ENCODE results near the gene PER1. TPM values are rescaled to one million over a fixed set of nuclear protein-coding genes. Genes with fewer than 3 reads are reported as not detected.

Gene PER1
- total RNA-seq, 1 donor from 2014 or later = 64.6 TPM

- H3K4me3 Mint-ChIP-seq (ENCODE audit: unreplicated experiment) = no peak overlapping the region
- no peak for TF ChIP-seq CTCF (IDR thresholded peaks at IDR 0.05; ENCODE audit: partially characterized antibody, unreplicated experiment)
- peak; percentile 94 for DNase-seq
- peaks cover 20% of the 10 kb centered on the region for H3K4me1 Mint-ChIP-seq (ENCODE audit: low read depth, unreplicated experiment)
- H3K27me3 Mint-ChIP-seq (ENCODE audit: unreplicated experiment) = peaks cover 12% of the 10 kb centered on the region
- H3K36me3 Mint-ChIP-seq (ENCODE audit: unreplicated experiment) = no peaks in the 10 kb centered on the region
- peaks cover 17% of the 10 kb centered on the region for H3K9me3 Mint-ChIP-seq (ENCODE audit: unreplicated experiment)
- H3K27ac Mint-ChIP-seq (ENCODE audit: unreplicated experiment) = peak overlapping the region; percentile 99
Observed at GRCh38 chr17:8153957-8154607, 1.9 kb upstream of the PER1 start.

DNA sequence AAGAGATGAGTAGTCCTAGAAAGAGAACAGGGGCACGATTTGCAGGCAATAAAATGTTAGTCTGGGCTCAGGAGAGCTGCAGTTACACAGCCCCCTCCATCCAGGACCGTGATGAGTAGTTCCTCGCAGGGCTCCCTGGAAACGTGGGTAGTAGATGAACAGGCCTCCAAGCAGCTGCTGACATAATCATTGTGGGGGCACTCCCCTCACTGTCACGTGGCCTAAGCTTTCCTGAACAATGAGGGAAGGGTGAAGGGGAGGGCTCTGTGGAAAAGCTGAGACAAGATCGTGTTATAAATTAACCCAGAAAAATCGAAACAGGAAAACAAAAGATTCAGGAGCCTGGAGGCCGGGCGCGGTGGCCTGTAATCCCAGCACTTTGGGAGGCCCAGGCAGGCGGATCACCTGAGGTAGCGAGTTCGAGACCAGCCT lies 1.3 kb upstream of the PER1 start:
- Mint-ChIP-seq H3K4me1 (ENCODE audit: low read depth, unreplicated experiment) (peaks cover 20% of the 10 kb centered on the region), H3K27ac (ENCODE audit: unreplicated experiment) (peak overlapping the region; percentile 99)
- DNase-seq = peak; percentile 43

DNA sequence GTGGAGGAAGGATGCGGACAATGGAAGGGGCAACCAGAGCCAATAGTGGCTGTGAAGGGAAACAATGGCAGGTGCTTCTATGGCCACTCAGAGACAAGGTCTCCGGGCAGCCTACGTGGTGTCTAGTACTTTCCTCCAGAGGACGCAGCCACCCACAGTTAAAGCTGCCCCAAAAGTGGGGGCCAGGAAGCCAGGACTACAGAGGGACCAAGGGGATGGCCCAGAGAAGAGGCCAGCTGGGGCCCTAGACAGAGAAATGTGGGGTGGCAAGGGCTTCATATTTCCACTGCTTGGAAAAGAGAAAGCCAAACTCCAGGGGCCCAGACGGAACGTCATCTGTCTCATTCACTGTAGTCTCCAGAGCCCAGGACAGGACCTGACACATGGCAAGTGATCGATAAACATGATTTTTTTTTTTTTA lies 837 bp upstream of the PER1 start:
- H3K9me3 Mint-ChIP-seq (ENCODE audit: unreplicated experiment) = peaks cover 17% of the 10 kb centered on the region
- H3K4me1 Mint-ChIP-seq (ENCODE audit: low read depth, unreplicated experiment) = peaks cover 20% of the 10 kb centered on the region
- H3K27me3 Mint-ChIP-seq (ENCODE audit: unreplicated experiment) = peaks cover 12% of the 10 kb centered on the region
- DNase-seq = peak; percentile 41
- peak overlapping the region; percentile 99 for H3K27ac Mint-ChIP-seq (ENCODE audit: unreplicated experiment)
- no peak overlapping the region for H3K4me3 Mint-ChIP-seq (ENCODE audit: unreplicated experiment)
- no peaks in the 10 kb centered on the region for H3K36me3 Mint-ChIP-seq (ENCODE audit: unreplicated experiment)
- TF ChIP-seq CTCF (IDR thresholded peaks at IDR 0.05; ENCODE audit: partially characterized antibody, unreplicated experiment) = no peak

More for the DNA sequence above, 1.3 kb upstream of the PER1 start:
- Mint-ChIP-seq H3K9me3 (ENCODE audit: unreplicated experiment) (peaks cover 17% of the 10 kb centered on the region), H3K4me3 (ENCODE audit: unreplicated experiment) (no peak overlapping the region), H3K36me3 (ENCODE audit: unreplicated experiment) (no peaks in the 10 kb centered on the region), H3K27me3 (ENCODE audit: unreplicated experiment) (peaks cover 12% of the 10 kb centered on the region)
- TF ChIP-seq CTCF (IDR thresholded peaks at IDR 0.05; ENCODE audit: partially characterized antibody, unreplicated experiment) = no peak

DNA sequence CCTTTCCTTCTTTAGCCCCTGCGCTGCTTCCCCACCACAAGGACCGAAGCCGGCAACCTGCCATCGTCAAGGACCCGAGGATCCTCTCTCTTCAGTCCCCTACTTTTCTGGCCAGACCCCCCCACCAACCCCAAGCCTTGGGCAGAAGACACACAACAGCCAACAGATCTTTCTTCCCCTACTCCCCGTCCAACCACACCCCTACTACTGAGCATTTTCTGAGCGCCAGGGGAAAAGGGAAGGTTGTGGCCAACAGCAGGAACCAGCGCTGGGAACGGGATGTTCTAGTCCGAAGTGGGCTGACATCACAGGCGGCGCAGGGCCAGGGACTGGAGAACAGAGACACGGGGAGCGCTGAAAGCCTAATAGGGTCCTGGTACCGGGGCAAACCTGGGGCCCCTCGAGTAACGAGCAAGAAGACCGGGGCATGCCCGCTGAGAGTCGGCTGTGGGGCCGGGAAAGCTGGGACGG lies 528 bp downstream of the PER1 start:
- no peak for TF ChIP-seq CTCF (IDR thresholded peaks at IDR 0.05; ENCODE audit: partially characterized antibody, unreplicated experiment)
- peaks cover 13% of the 10 kb centered on the region for H3K27me3 Mint-ChIP-seq (ENCODE audit: unreplicated experiment)
- H3K4me3 Mint-ChIP-seq (ENCODE audit: unreplicated experiment) = no peak overlapping the region
- peaks cover 17% of the 10 kb centered on the region for H3K9me3 Mint-ChIP-seq (ENCODE audit: unreplicated experiment)
- no peaks in the 10 kb centered on the region for H3K36me3 Mint-ChIP-seq (ENCODE audit: unreplicated experiment)
- H3K4me1 Mint-ChIP-seq (ENCODE audit: low read depth, unreplicated experiment) = peaks cover 20% of the 10 kb centered on the region
- peak overlapping the region; percentile 73 for H3K27ac Mint-ChIP-seq (ENCODE audit: unreplicated experiment)
- DNase-seq = peak; percentile 51

GRCh38 chr17:8151120-8151640 lies 1.0 kb downstream of the PER1 start:
- Mint-ChIP-seq H3K4me1 (ENCODE audit: low read depth, unreplicated experiment) (peaks cover 20% of the 10 kb centered on the region), H3K36me3 (ENCODE audit: unreplicated experiment) (no peaks in the 10 kb centered on the region), H3K27me3 (ENCODE audit: unreplicated experiment) (peaks cover 14% of the 10 kb centered on the region), H3K9me3 (ENCODE audit: unreplicated experiment) (peaks cover 21% of the 10 kb centered on the region), H3K4me3 (ENCODE audit: unreplicated experiment) (no peak overlapping the region), H3K27ac (ENCODE audit: unreplicated experiment) (peak overlapping the region; percentile 73)
- DNase-seq = peak; percentile 82
- TF ChIP-seq CTCF (IDR thresholded peaks at IDR 0.05; ENCODE audit: partially characterized antibody, unreplicated experiment) = no peak
